ENCODE data around the gene ANKS1B. TPM values are rescaled to one million over a fixed set of nuclear protein-coding genes. Genes with fewer than 3 reads are reported as not detected.

The ANKS1B gene
- total RNA-seq, 1 donor = 47.0 TPM

DNA sequence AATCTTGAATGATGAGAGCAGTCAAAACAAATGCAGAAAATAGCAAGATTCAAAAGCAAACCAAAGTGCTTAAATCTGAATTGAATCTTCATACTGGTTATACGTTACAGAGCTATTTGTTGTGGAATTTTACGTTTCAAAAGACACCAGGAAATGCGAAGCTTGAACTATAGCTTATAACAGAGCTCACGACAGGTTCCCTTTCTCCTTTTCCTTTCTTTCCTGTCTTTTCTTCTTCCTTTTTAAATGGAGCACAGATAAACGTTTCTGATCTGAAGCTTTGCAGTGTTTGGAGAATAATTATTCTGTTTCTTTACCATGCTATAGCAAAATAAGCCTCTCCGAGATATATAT lies 829.8 kb downstream of the ANKS1B start:
- TF ChIP-seq CTCF (IDR thresholded peaks at IDR 0.05; ENCODE audit: insufficient read depth, low read length) = no peak
- DNase-seq (ENCODE audit: low read depth) = no peak
- H3K4me3 ChIP-seq (ENCODE audit: low read depth, low read length) = no peak overlapping the region

DNA sequence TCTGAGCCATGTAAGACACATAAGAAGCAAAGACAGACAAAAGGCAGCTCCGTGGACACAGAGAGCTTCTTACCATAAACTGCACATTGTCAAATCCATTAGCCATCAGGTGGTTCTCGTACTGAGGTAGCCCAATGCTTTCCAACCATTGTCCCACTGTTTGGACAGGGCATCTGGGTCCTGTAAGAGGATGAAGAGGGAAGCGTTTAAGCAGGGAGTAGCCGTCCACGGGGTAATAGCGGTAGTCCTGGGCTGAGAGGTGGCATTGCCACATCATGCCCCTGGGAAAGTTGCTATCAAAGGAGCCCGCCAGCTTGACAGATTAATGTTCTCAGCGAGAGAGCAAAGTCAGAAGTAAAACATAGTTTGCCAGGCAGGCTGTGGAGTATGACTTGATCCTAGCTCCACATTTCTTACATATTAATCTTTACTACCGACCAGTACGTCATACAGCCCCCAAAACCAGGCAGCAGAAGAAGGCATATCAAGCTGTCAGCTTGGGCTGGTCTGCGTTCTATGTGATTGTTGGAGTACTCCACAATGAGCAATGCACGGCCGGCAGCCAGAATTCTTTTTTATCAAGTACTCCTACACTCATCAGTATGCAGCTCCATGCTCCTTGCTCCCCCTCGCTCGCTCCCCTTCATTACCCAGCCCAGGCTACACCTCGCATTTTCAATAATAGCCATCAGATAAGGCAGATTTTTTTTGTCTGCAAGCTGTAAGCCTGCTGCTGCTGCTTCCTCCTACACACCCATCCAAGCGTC lies 830.3 kb downstream of the ANKS1B start:
- TF ChIP-seq CTCF (IDR thresholded peaks at IDR 0.05; ENCODE audit: insufficient read depth, low read length) = no peak
- DNase-seq (ENCODE audit: low read depth) = no peak
- H3K4me3 ChIP-seq (ENCODE audit: low read depth, low read length) = no peak overlapping the region

DNA sequence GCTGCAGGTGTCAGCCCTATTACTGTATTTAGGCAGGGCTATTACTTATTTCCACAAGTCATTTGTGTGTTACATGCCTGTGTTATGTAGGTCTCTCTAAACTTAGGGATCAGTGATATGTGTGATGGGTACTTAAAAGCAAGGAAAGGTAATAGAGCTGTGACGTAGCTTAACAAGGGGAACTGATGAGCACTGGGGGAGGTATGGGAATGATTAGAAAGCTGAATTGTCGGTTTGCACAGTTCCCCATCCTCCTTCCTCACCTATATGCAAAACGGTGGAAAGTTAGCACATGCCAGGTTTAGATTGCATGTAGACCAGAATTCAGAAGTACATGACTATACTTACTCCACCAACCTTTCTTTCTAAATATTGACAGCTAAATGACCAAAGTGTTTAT lies 831.4 kb downstream of the ANKS1B start:
- no peak overlapping the region for H3K4me3 ChIP-seq (ENCODE audit: low read depth, low read length)
- no peak for TF ChIP-seq CTCF (IDR thresholded peaks at IDR 0.05; ENCODE audit: insufficient read depth, low read length)
- DNase-seq (ENCODE audit: low read depth) = no peak

DNA sequence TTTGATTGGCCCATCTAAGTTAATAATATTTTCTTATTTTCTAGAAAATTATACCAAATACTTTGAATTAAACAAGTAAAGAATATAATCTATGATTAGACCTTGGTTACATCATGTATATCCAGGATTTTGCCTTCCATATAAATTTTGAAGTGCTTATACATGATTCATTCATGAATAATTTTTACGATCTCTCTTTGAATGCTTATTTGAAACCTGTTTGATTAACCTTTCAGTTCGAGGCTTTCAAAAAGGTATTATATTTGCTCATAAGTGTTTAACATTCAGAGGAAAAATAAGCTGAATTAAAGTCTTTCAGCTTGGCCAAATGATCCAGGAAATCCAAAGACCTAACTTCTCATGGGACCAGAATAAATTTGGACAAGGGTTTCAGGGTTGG lies 832.4 kb downstream of the ANKS1B start:
- DNase-seq (ENCODE audit: low read depth) = no peak
- H3K4me3 ChIP-seq (ENCODE audit: low read depth, low read length) = no peak overlapping the region
- TF ChIP-seq CTCF (IDR thresholded peaks at IDR 0.05; ENCODE audit: insufficient read depth, low read length) = no peak

- TF ChIP-seq CTCF (IDR thresholded peaks at IDR 0.05; ENCODE audit: insufficient read depth, low read length) = no peak
- no peak overlapping the region for H3K4me3 ChIP-seq (ENCODE audit: low read depth, low read length)
- no peak for DNase-seq (ENCODE audit: low read depth)
Observed at GRCh38 chr12:99151744-99152143, 833.0 kb downstream of the ANKS1B start.

DNA sequence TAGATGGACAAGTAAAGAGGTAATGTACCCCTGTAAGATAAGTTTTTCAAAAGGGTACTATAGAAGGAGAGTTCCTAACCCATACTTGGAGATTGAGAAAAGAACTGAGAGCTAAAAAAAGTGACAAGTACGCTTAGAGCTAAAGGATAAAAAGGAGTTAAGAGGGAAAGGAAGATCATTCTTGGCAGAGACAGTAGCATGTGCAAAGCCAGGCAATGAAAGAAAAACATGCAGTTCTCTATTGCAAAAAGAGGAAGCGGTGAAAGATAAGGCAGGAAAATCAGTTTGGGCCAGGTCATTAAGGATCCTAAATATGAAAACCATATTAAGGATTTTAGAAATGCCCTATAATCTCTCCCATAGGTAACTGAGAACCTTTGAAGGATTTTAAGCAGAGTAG lies 837.6 kb downstream of the ANKS1B start:
- no peak overlapping the region for H3K4me3 ChIP-seq (ENCODE audit: low read depth, low read length)
- TF ChIP-seq CTCF (IDR thresholded peaks at IDR 0.05; ENCODE audit: insufficient read depth, low read length) = no peak
- no peak for DNase-seq (ENCODE audit: low read depth)

DNA sequence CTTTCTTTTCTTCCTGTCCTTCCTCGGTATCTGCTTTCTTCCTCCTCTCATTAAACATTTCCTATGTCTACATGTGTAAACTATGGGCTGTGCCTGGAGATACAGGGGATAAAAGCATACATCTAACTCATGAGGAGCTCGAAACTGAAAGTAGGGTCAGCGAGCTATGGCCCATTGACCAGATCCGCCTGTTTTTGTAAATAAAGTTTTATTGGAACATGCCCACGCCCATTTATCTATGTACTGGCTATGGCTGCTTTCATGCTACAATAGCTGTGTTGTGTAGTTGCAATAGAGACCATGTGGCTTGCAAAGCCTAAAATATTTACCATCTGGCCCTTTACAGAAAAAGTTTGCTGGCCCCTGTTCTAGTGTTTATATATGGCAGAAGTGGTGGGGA lies 838.0 kb downstream of the ANKS1B start:
- DNase-seq (ENCODE audit: low read depth) = no peak
- no peak overlapping the region for H3K4me3 ChIP-seq (ENCODE audit: low read depth, low read length)
- TF ChIP-seq CTCF (IDR thresholded peaks at IDR 0.05; ENCODE audit: insufficient read depth, low read length) = no peak

Measured in fibroblast of the aortic adventitia (primary cell).